ENCODE data around the gene DDAH1. TPM values are rescaled to one million over a fixed set of nuclear protein-coding genes. Genes with fewer than 3 reads are reported as not detected.
"Not testable (repeated sequence)": the region's sequence is repeated elsewhere in the genome, so short reads cannot be mapped to it uniquely, and the experiment has no call there.

Gene DDAH1
- total RNA-seq, 4 donors from 2014 or later = 17.5 to 64.2 (median 40.0) TPM

- intact Hi-C loops (cut with DNase I) = no loop called here
- H3K27ac ChIP-seq = no peak overlapping the region
- 88 to 89% methylated on average over 2 of the region's 2 CpGs for WGBS, 2 donors
Observed at GRCh38 chr1:85347908-85348307, 117.1 kb downstream of the DDAH1 start.

GRCh38 chr1:85347275-85347674, 117.7 kb downstream of the DDAH1 start:
- H3K4me3 ChIP-seq (replicated peaks in 1 of 3); DNase-seq; H3K27ac ChIP-seq; intact Hi-C loops (cut with DNase I); H3K27me3 ChIP-seq; H3K4me1 ChIP-seq; H3K9me3 ChIP-seq; H3K36me3 ChIP-seq: not testable (repeated sequence)
- 96 to 99% methylated on average over 3 to 4 of the region's 4 CpGs for WGBS, 2 donors

More at GRCh38 chr1:85347908-85348307, 117.1 kb downstream of the DDAH1 start:
- DNase-seq = no peak
- Histone ChIP-seq H3K36me3 (no peaks in the 10 kb centered on the region), H3K27me3 (no peaks in the 10 kb centered on the region), H3K4me3 (replicated peaks in 1 of 3) (no peak overlapping the region), H3K4me1 (peaks cover 4 to 7% of the 10 kb centered on the region in 2 donors), H3K9me3 (no peaks in the 10 kb centered on the region)
- no peak for TF ChIP-seq POLR2A (IDR thresholded peaks at IDR 0.05)
- TF ChIP-seq CTCF (IDR thresholded peaks at IDR 0.05) = no peak

GRCh38 chr1:85344256-85344694, 120.7 kb downstream of the DDAH1 start:
- intact Hi-C loops (cut with DNase I) = no loop called here
- no peak for TF ChIP-seq POLR2A (IDR thresholded peaks at IDR 0.05)
- TF ChIP-seq CTCF (IDR thresholded peaks at IDR 0.05) = peak in 4 of 6 experiments; percentile 56 to 73 (median 61)

GRCh38 chr1:85343612-85344255, 121.2 kb downstream of the DDAH1 start:
- Histone ChIP-seq H3K27me3 (no peaks in the 10 kb centered on the region), H3K4me1 (peaks cover 4 to 7% of the 10 kb centered on the region in 2 donors), H3K4me3 (replicated peaks in 1 of 3) (no peak overlapping the region), H3K9me3 (no peaks in the 10 kb centered on the region), H3K36me3 (no peaks in the 10 kb centered on the region), H3K27ac (no peak overlapping the region)
- intact Hi-C loops (cut with DNase I) = no loop called here
- TF ChIP-seq CTCF (IDR thresholded peaks at IDR 0.05) (no peak), POLR2A (IDR thresholded peaks at IDR 0.05) (no peak)
- 44 to 56% methylated on average over 1 of the region's 1 CpG for WGBS, 2 donors
- DNase-seq = no peak

More at GRCh38 chr1:85344256-85344694, 120.7 kb downstream of the DDAH1 start:
- H3K36me3 ChIP-seq = no peaks in the 10 kb centered on the region
- peak; percentile 54 to 56 for DNase-seq
- WGBS, 2 donors = 29% methylated on average over 3 of the region's 3 CpGs
- no peaks in the 10 kb centered on the region for H3K27me3 ChIP-seq
- H3K27ac ChIP-seq = no peak overlapping the region
- no peaks in the 10 kb centered on the region for H3K9me3 ChIP-seq
- peaks cover 4 to 7% of the 10 kb centered on the region in 2 donors for H3K4me1 ChIP-seq
- H3K4me3 ChIP-seq (replicated peaks in 1 of 3) = no peak overlapping the region

GRCh38 chr1:85343213-85343611, 121.7 kb downstream of the DDAH1 start:
- intact Hi-C loops (cut with DNase I) = no loop called here
- no peak for DNase-seq
- H3K4me3 ChIP-seq (replicated peaks in 1 of 3) = no peak overlapping the region
- peaks cover 4 to 7% of the 10 kb centered on the region in 2 donors for H3K4me1 ChIP-seq
- H3K9me3 ChIP-seq = no peaks in the 10 kb centered on the region
- H3K36me3 ChIP-seq = no peaks in the 10 kb centered on the region
- no peaks in the 10 kb centered on the region for H3K27me3 ChIP-seq
- no peak overlapping the region for H3K27ac ChIP-seq
- TF ChIP-seq CTCF (IDR thresholded peaks at IDR 0.05) (no peak), POLR2A (IDR thresholded peaks at IDR 0.05) (no peak)
- 65 to 83% methylated on average over 1 of the region's 1 CpG for WGBS, 2 donors
